Activated naive CD4-positive, alpha-beta T cell treated with Interleukin-2 at 50 U/mL for 16 hours (primary cell): Measurements from ENCODE around the gene KCNK7.

ENCODE experiments used
- DNase-seq: peaks from one replicate; pipeline ENCODE4 v3.0.0-alpha.2; 2020

Gene KCNK7

DNA sequence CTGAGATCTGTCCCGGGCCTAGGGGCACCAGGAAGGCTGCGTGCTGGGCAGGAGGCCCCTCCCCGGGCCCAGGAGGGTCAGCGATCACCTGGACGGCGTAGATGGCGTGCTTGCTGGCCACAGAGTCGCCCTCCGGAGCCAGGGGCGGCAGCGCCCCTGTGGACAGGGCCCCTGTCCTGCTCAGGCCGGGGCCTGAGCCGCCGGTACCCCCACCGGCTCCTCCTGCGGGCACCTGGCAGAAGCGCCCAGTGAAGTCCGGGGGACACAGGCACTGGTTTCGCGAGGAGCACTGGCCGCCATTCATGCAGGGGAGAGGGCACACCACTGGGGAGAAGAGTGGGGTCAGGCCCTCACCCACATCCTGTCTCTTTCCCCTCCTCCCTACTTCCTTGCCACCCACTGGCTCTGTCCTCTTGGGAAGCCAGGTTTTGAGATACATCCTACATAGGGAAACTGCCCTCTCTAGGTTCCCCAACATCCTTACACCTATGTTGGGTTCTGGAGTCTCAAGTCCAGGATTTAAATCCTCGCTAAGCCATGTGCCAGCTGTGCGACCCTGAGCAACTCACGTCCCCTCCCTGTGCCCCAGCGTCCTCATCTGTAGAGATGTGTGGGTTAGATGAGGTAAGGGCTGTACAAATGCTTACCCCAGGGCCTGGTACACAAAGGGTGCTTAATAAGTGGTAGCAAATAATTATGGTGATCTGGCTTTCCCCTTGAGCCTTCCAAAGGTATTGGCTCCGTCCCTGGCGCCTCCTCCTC is 41.4 kb downstream of the KCNK7 start:
- DNase-seq, result no peak

DNA sequence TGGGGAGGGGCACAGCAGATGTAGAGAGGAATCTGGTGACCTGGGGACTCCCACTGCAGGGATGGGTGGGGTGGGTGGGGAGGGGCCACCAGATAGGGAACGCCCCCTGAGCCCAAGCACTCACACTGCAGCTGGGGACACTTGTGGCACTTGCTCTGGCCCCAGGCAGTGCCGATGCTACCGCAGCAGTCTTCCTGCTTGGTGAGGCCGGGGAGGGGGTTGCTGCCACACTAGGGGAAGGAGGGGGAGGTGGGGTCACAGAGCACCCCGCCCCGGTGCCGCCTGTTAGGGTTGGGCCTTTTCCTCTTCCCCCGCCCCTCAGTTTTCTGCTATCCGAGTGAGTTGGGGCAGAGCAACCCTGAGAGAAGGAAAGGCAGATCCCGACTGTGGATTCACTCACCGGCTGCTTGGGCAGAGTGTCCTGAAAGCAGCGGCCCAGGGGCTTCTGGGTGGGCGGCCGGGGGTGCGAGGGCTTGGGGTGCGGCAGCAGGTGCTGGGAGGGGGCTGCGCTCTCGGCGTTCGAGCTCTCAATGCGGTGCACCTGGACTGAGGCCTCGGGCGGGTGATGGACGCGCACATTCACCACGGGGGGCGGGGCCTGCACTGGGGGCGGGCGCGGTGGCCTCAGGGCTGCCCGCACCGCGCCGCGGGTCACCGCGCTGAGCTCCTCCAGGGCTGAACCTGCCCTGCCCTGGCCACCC is 42.1 kb downstream of the KCNK7 start:
- DNase-seq, result peak; percentile 53

DNA sequence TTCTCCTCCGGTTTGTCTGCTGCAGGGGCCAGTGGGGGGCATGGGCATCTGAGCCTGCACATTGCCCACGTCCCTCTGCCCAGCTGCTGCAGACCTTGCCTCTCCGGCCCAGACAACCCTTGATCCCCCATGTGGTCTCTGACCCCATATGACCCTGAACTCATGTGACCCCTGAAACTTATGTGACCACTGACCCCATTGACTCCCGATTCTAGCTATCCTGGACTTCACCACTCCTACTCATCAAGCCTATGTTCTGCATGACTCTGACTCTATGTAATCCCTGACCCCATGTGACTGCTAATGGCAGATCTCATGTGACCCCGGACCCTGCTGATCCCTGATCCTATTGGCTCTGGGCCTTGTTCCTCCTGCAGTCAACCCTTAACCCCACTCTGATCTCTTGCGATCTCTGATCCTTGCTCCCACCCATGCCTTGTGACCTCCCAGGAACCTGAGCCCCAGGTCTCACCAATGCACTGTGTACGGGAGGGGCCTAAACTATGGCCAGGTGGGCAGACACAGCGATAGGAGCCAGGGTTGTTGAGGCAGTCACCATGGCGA is 43.1 kb downstream of the KCNK7 start:
- DNase-seq, result no peak

DNA sequence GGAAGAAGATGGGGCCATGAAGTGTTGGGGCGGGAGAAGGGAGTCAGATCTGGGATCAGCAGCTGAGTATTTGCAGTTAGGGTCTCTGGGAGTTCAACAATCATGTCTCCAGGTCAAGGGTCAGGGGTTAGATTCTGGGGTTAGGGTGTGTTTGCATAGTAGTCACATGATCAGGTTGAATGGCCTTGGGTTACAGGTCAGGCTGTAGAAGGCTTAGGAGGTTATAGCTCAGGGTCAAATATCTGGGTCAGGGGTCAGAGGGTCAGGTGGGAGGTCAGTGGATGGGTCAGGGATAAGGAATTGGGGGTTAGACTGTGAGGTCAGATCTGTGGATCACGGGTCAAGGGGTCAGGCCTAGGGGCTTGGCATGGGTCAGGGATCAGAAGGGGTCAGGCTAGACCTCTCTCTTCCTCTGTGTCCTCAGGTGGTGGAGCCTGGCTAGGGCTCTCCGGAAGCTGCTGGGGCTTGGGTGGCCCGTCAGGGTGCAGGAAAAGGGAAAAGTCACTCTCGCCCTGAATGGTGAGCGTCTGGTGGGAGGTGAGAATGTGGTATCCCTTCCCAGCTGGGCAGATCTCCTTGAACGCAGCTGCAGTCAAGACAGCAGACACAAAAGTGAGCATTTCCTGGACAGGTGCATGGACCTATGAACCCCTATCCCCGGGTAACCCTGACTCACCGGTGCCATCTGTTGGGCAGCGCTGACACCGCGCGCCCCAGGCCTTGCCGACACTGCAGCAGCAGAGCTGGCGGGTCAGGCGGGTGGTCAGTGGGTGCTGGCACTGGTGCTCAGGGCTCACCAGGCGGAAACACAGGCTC is 43.8 kb downstream of the KCNK7 start:
- peak; percentile 64 for DNase-seq

DNA sequence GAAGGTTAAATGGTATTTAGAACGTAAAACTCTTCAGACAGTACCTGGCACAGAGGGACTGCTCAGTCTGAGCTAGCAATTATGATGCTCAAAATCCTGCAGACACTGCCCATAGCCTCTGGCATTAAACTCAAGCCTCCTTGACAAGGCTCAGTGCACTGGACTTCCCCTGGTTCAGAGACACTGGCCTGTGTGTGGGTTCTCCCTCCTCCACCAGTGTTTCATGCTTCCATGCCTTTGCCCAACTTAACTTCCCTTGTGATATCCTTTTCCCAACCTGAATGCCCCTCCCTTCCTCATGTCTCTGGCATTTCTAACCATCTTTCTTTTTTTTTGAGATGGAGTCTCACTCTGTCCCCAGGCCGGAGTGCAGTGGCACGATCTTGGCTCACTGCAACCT is 46.5 kb downstream of the KCNK7 start:
- no peak for DNase-seq

DNA sequence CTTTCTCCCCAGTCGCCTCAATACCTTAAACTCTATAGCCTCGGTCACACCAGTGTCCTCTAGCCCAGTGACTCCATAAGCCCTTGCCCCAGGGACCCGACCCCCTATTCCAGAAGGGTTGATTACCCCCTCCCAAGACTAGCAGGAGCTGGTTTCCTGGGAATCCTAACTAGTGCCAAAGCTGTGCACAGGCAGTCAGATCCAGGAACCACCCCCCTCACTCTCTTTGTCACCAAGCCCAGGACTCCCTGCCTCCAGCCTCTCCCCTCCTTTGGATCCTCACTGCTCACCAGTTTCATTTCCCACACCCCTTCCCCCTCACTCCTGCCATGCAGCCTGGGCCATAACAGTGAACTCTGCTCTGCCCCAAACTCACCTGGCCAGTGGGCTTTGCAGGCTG is 47.2 kb downstream of the KCNK7 start:
- no peak for DNase-seq

DNA sequence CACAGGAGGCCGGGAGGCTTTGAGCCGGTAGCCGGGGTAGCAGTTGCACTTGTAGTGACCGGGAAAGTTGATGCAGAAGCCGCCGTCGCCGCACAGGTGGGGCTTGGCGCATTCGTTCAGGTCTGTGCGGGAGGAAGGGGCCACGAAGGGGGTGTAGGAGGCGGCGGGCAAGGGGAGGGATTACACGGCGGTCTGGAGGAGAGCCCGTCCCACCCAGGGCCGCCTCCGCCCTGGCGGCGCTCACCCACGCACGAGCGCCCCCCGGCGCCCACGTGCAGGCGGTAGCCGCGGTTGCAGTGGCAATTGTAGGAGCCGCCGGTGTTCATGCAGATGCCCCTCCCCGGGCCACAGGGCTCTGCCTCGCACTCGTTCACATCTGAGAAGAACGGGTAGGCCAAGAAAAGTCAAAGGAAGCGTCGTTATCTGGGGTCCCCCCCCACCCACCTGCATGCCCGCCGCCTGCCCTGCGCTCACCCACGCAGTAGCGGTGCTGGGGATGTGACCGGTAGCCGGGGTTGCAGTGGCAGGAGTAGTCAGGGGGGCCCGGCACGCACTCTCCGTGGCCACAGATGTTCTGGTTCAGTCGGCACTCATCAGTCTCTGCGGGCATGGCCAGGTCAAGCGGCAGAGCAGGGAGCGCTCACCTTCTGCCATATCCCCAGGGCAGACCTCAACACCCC is 48.0 kb downstream of the KCNK7 start:
- DNase-seq, result no peak

DNA sequence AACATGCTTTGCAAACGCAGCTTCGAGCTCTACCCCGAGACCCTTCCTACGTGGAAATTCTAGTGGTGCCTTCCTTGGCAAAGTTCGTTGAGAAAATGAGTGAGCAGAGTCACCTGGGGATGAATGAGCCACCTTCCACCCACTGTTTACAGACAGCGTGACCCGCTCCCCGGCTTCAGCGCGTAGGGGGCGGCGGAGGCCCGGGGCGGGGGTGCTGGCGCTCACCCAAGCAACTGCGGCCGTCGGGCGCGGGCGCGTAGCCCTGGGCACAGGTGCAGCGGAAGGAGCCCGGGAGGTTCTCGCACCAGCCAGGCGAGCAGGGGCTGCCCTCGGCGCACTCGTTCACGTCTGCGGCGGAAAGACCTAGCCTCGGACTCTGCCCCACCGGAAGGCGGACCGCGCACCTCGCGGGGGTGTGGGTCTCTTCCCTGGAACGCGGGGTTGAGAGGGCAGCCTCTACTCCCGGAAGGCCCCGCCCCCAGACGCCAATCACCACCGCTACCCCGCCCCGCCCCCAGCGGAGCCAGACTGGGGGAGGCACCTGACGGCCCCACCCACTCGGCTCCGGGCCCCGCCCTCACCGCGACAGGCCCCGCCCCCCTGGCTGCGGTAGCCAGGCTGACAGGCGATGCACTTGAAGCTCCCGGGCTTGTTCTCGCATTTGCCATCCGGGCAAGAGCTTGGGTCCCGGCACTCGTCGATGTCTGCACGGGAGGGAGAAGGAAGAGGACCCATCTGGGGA is 49.2 kb downstream of the KCNK7 start:
- peak; percentile 98 for DNase-seq

DNA sequence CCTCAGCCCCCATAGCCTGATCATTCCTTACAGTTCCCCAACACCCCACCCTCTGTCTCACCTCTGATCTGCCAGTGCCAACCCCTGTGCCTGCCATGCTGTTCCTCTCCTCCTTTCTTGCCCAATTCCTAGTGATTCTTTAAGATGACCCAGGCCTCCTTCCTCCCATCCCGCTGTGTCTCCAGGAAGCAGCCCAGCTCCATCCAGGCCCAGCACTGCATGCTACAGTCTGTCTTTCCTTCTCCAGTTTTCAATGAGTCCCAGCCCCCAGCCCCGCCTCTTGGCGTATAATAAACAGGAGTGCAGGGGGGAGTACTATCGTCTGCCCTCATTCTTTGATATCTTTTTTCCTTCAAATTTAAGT is 49.8 kb downstream of the KCNK7 start:
- no peak for DNase-seq
